Suprapubic skin (tissue), 4 donors: ENCODE measurements around the gene ROPN1. TPM values are rescaled to one million over a fixed set of nuclear protein-coding genes. Genes with fewer than 3 reads are reported as not detected.
"Not testable (repeated sequence)": the region's sequence is repeated elsewhere in the genome, so short reads cannot be mapped to it uniquely, and the experiment has no call there.

Source experiments
- DNase-seq, 2 donors: peaks; one replicate each; pipeline ENCODE4 v3.0.0-alpha.2; 2019; ENCODE audit warnings: low spot score in 2 of 2
- H3K27ac ChIP-seq: fragments of 200-600 bp; sonication (generic); one replicate; pipeline ENCODE4 v1.5.1; 2019
- H3K27me3 ChIP-seq: fragments of 200-600 bp; sonication (generic); one replicate; pipeline ENCODE4 v1.5.1; 2019
- H3K36me3 ChIP-seq: fragments of 200-600 bp; sonication (generic); one replicate; pipeline ENCODE4 v1.5.1; 2019
- H3K4me1 ChIP-seq: fragments of 200-600 bp; sonication (generic); one replicate; pipeline ENCODE4 v1.5.1; 2019
- H3K4me3 ChIP-seq: fragments of 200-600 bp; sonication (generic); one replicate; pipeline ENCODE4 v1.5.1; 2019; ENCODE audit warnings: mild to moderate bottlenecking
- H3K9me3 ChIP-seq: fragments of 200-600 bp; sonication (generic); one replicate; pipeline ENCODE4 v1.5.1; 2019
- EP300 ChIP-seq: sonication (generic); formaldehyde crosslinking; IDR thresholded peaks from one replicate; pipeline ENCODE4 v1.6.1; 2017; ENCODE audit warnings: antibody characterized with exemption
- POLR2A ChIP-seq, 2 donors: fragments of 450-650 bp; IDR thresholded peaks; one replicate each; pipeline ENCODE4 v1.6.1; 2017; ENCODE audit warnings: antibody characterized with exemption in 2 of 2, mild to moderate bottlenecking in 2 of 2, moderate library complexity in 2 of 2
- POLR2AphosphoS5 ChIP-seq, 3 donors: sonication (generic); formaldehyde crosslinking; IDR thresholded peaks; one replicate each; pipeline ENCODE4 v1.6.1; 2017; ENCODE audit warnings: antibody characterized with exemption in 3 of 3
- WGBS: methylation state at CpG from one replicate; pipeline ENCODE4 v1.1.5; 2018; 5-methylcytosine and 5-hydroxymethylcytosine counted together
- total RNA-seq, 4 donors: library from RNA; depleted of rRNA; stranded (reverse); fragments of >200 nt; gene quantifications; one replicate each; pipeline ENCODE4 v1.1.0, GENCODE V29; 2016
- TF ChIP-seq, protein P1 (sequence below), 2 donors: fragments of 200-600 bp in 1 of 2; fragments of 450-650 bp in 1 of 2; sonication (generic) in 1 of 2; IDR thresholded peaks; one replicate each; pipeline ENCODE4 v1.5.1; 2016 to 2019; ENCODE audit warnings: antibody characterized with exemption in 2 of 2, mild to moderate bottlenecking in 1 of 2, moderate library complexity in 1 of 2

ROPN1 gene
- total RNA-seq, 4 donors from 2014 or later, result 1.4 to 6.0 (median 2.4) TPM

GRCh38 chr3:124007186-124007585 is 15.3 kb upstream of the ROPN1 start:
- Histone ChIP-seq H3K27me3 (peaks cover 18% of the 10 kb centered on the region), H3K36me3 (no peaks in the 10 kb centered on the region), H3K27ac (no peak overlapping the region), H3K9me3 (no peaks in the 10 kb centered on the region), H3K4me1 (no peaks in the 10 kb centered on the region), H3K4me3 (no peak overlapping the region)
- 34% methylated on average over 4 of the region's 4 CpGs for WGBS
- no peak for DNase-seq
- TF ChIP-seq POLR2AphosphoS5 (IDR thresholded peaks at IDR 0.05) (no peak), EP300 (no peak)
- TF ChIP-seq, protein P1, sequence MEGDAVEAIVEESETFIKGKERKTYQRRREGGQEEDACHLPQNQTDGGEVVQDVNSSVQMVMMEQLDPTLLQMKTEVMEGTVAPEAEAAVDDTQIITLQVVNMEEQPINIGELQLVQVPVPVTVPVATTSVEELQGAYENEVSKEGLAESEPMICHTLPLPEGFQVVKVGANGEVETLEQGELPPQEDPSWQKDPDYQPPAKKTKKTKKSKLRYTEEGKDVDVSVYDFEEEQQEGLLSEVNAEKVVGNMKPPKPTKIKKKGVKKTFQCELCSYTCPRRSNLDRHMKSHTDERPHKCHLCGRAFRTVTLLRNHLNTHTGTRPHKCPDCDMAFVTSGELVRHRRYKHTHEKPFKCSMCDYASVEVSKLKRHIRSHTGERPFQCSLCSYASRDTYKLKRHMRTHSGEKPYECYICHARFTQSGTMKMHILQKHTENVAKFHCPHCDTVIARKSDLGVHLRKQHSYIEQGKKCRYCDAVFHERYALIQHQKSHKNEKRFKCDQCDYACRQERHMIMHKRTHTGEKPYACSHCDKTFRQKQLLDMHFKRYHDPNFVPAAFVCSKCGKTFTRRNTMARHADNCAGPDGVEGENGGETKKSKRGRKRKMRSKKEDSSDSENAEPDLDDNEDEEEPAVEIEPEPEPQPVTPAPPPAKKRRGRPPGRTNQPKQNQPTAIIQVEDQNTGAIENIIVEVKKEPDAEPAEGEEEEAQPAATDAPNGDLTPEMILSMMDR (IDR thresholded peaks at IDR 0.05), result no peak

DNA sequence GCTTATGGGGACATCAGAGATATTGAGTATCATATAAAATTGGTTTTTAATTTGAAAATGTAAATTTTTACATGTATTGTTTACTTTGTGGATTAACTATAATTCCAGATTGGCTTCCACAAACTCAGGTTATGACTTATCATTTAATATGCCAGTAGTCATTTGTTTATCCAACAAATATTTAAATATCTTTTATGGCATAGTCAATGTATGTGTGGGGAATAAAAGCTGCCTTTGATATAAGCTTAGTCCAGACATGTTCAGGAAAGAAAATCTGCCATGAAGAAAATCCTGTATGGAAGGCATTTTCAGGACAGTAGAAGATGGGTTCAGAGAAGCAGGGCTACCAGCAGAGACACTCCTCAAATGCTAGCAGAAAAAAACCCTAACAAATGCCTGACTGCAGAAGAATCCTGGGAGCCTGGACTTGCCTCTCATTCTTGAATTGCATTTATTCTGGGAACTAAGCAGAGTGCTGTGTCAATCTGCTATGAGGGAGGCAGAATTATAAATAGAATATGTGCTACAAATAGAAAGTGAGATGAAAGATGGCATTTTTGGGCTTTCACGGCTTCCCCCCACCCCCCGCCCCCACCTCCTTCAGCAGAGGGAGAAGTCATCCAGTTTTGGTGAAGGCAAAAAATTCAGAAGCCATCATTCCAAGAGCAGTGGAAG is 10.6 kb upstream of the ROPN1 start:
- DNase-seq, H3K27ac ChIP-seq, H3K4me1 ChIP-seq, H3K36me3 ChIP-seq, H3K9me3 ChIP-seq, H3K4me3 ChIP-seq: not testable (repeated sequence)
- 31% methylated on average over 2 of the region's 2 CpGs for WGBS
- H3K27me3 ChIP-seq, result peaks cover 19% of the 10 kb centered on the region

DNA sequence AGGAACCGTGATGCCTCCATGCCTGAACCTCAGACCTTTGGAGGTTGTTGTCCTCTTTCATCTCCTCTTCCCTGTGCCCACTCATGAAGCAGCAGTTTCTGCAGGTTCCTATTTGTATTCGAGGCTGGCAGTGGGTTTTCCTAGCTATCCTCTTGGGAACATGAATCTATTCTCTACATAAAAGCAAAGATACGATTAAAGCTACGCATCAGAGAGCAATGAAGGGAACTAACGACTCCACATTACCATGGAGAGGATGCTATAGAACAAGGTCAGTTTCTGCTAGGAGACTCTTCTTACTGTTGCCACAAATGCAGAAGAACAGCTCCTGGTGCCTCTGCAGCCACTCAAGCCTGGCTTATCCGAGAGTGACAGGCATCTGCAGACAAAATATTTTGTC is 9.4 kb upstream of the ROPN1 start:
- not testable (repeated sequence) for H3K4me1 ChIP-seq, H3K27ac ChIP-seq, H3K9me3 ChIP-seq, H3K4me3 ChIP-seq, DNase-seq, H3K36me3 ChIP-seq
- peaks cover 13% of the 10 kb centered on the region for H3K27me3 ChIP-seq
- 69% methylated on average over 6 of the region's 6 CpGs for WGBS

GRCh38 chr3:123997543-123997942 is 5.6 kb upstream of the ROPN1 start:
- TF ChIP-seq POLR2AphosphoS5 (IDR thresholded peaks at IDR 0.05) (no peak), POLR2A (IDR thresholded peaks at IDR 0.05) (no peak), EP300 (no peak)
- TF ChIP-seq, protein P1 (IDR thresholded peaks at IDR 0.05), result no peak
- no peaks in the 10 kb centered on the region for H3K36me3 ChIP-seq
- H3K27ac ChIP-seq, result no peak overlapping the region
- no peaks in the 10 kb centered on the region for H3K4me1 ChIP-seq
- DNase-seq, result no peak
- no peaks in the 10 kb centered on the region for H3K9me3 ChIP-seq
- H3K4me3 ChIP-seq, result no peak overlapping the region
- 93% methylated on average over 2 of the region's 2 CpGs for WGBS
- peaks cover 11% of the 10 kb centered on the region for H3K27me3 ChIP-seq

DNA sequence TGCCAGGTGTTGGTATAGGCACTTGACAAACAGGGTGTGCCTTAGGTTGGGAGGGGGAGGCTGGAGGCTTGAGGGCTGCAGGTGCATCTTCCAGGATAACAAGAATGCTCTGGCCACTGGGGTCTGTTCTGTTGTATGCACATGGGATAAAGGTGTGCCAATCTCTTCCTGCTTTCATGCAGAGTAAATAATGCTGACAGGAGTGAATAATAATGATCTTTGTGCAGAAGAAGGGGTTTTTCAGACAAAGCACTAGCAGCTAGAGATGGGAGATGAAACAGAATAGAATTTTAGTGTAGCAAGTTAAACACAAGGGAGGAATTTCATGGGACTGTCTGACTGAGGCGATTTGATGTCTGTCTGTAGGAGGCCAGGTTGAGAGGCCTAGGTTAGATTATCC is 1.9 kb upstream of the ROPN1 start:
- Histone ChIP-seq H3K27ac (no peak overlapping the region), H3K27me3 (peaks cover 10% of the 10 kb centered on the region), H3K36me3 (no peaks in the 10 kb centered on the region), H3K9me3 (no peaks in the 10 kb centered on the region), H3K4me1 (no peaks in the 10 kb centered on the region), H3K4me3 (no peak overlapping the region)
- no peak for DNase-seq
- WGBS, result 82% methylated on average over 1 of the region's 1 CpG
- TF ChIP-seq EP300 (no peak), POLR2A (IDR thresholded peaks at IDR 0.05) (no peak), POLR2AphosphoS5 (IDR thresholded peaks at IDR 0.05) (no peak)
- TF ChIP-seq, protein P1 (IDR thresholded peaks at IDR 0.05), result no peak

- H3K27me3 ChIP-seq, result peaks cover 19% of the 10 kb centered on the region
- no peak overlapping the region for H3K27ac ChIP-seq
- DNase-seq, result no peak
- no peaks in the 10 kb centered on the region for H3K36me3 ChIP-seq
- no peaks in the 10 kb centered on the region for H3K4me1 ChIP-seq
- WGBS, result 76% methylated on average over 3 of the region's 3 CpGs
- no peaks in the 10 kb centered on the region for H3K9me3 ChIP-seq
- no peak overlapping the region for H3K4me3 ChIP-seq
- TF ChIP-seq POLR2A (IDR thresholded peaks at IDR 0.05), result no peak
- TF ChIP-seq, protein P1 (IDR thresholded peaks at IDR 0.05), result no peak
- TF ChIP-seq POLR2AphosphoS5 (IDR thresholded peaks at IDR 0.05), result no peak
- no peak for TF ChIP-seq EP300
These were observed 5.5 kb downstream of the ROPN1 start for GRCh38 chr3:123986427-123986826.
